RWPE2 (cell line): ENCODE results near the gene DENND1A.

Experiments used
- ATAC-seq: fragments of 200-7000 bp; cut with Tn5 transposase; 3 replicates; pipeline ENCODE4 v1.9.1; 2021; ENCODE audit warnings: low read depth
- DNase-seq: peaks from one replicate; pipeline ENCODE4 v3.0.0-alpha.2; 2020; ENCODE audit warnings: low spot score
- H3K27ac ChIP-seq: fragments of 450-650 bp; 2 replicates; pipeline ENCODE4 v1.5.1; 2017; ENCODE audit warnings: mild to moderate bottlenecking; ENCODE audit not compliant: poor library complexity, severe bottlenecking
- H3K27me3 ChIP-seq: fragments of 250-450 bp; sonication (Bioruptor Pico); 2 replicates; pipeline ENCODE4 v1.5.1; 2021; ENCODE audit warnings: mild to moderate bottlenecking, moderate library complexity; ENCODE audit not compliant: insufficient read depth, poor library complexity, severe bottlenecking
- H3K36me3 ChIP-seq: fragments of 250-450 bp; sonication (Bioruptor Pico); 2 replicates; pipeline ENCODE4 v1.5.1; 2020; ENCODE audit warnings: low read depth, mild to moderate bottlenecking, moderate library complexity
- H3K4me1 ChIP-seq: fragments of 250-450 bp; sonication (Bioruptor Pico); 2 replicates; pipeline ENCODE4 v1.5.1; 2021; ENCODE audit warnings: mild to moderate bottlenecking, moderate library complexity; ENCODE audit not compliant: insufficient read depth, poor library complexity, severe bottlenecking
- H3K4me3 ChIP-seq: fragments of 250-450 bp; sonication (Bioruptor Pico); 2 replicates; pipeline ENCODE4 v1.5.1; 2021; ENCODE audit warnings: mild to moderate bottlenecking, moderate library complexity; ENCODE audit not compliant: severe bottlenecking
- H3K9me3 ChIP-seq: fragments of 250-450 bp; sonication (Bioruptor Pico); 2 replicates; pipeline ENCODE4 v1.5.1; 2021; ENCODE audit warnings: mild to moderate bottlenecking, moderate library complexity; ENCODE audit not compliant: severe bottlenecking
- CTCF ChIP-seq: fragments of 450-650 bp; IDR thresholded peaks from one replicate; pipeline ENCODE4 v1.5.1; 2017; ENCODE audit warnings: mild to moderate bottlenecking, moderate library complexity; ENCODE audit not compliant: poor library complexity, severe bottlenecking

Gene DENND1A

GRCh38 chr9:123445981-123446610, 483.8 kb downstream of the DENND1A start:
- Histone ChIP-seq H3K27me3 (no peaks in the 10 kb centered on the region), H3K9me3 (no peaks in the 10 kb centered on the region), H3K27ac (no peak overlapping the region), H3K4me3 (no peak overlapping the region), H3K4me1 (no peaks in the 10 kb centered on the region), H3K36me3 (no peaks in the 10 kb centered on the region)
- DNase-seq (no peak), ATAC-seq (no peak)
- TF ChIP-seq CTCF: no peak

GRCh38 chr9:123445116-123445515, 484.8 kb downstream of the DENND1A start:
- Histone ChIP-seq H3K36me3 (no peaks in the 10 kb centered on the region), H3K27me3 (no peaks in the 10 kb centered on the region), H3K4me1 (no peaks in the 10 kb centered on the region), H3K27ac (no peak overlapping the region), H3K4me3 (no peak overlapping the region), H3K9me3 (no peaks in the 10 kb centered on the region)
- ATAC-seq (no peak), DNase-seq (no peak)
- TF ChIP-seq CTCF: no peak

- no peak overlapping the region for H3K4me3 ChIP-seq
- DNase-seq (no peak), ATAC-seq (no peak)
- no peak for TF ChIP-seq CTCF
- no peaks in the 10 kb centered on the region for H3K27me3 ChIP-seq
- H3K36me3 ChIP-seq: 0 out of 2 replicates have a peak, but pooled peaks cover 4% of the 10 kb centered on the region
- no peaks in the 10 kb centered on the region for H3K9me3 ChIP-seq
- H3K4me1 ChIP-seq: no peaks in the 10 kb centered on the region
- H3K27ac ChIP-seq: no peak overlapping the region
Observed at GRCh38 chr9:123441769-123442168, 488.2 kb downstream of the DENND1A start.

DNA sequence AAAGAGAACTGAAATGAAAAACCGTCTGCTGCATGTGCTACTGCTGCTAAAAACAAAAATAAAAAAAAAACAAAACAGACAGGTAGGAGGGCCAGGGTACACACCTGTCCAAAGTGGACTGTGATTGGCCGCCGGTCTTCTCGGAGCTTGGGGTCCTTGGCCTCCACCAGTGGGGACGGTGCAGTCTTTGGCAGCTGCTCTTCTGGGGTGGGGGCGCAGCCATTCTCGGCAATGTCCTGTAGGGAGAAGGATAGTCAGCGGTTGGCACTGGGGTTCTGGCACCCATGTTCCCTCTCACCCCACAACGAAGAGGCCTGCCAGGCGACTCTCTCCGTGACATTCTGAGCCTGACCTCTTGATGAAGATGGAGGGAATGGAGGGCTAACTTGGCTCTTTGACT, 489.7 kb downstream of the DENND1A start:
- no peak for TF ChIP-seq CTCF
- H3K27me3 ChIP-seq: no peaks in the 10 kb centered on the region
- H3K9me3 ChIP-seq: no peaks in the 10 kb centered on the region
- H3K4me1 ChIP-seq: no peaks in the 10 kb centered on the region
- DNase-seq (no peak), ATAC-seq (no peak)
- H3K27ac ChIP-seq: no peak overlapping the region
- H3K36me3 ChIP-seq: 0 out of 2 replicates have a peak, but pooled peaks cover 4% of the 10 kb centered on the region
- no peak overlapping the region for H3K4me3 ChIP-seq

GRCh38 chr9:123438821-123439220, 491.1 kb downstream of the DENND1A start:
- no peaks in the 10 kb centered on the region for H3K9me3 ChIP-seq
- DNase-seq: no peak
- no peak for ATAC-seq
- no peak for TF ChIP-seq CTCF
- no peaks in the 10 kb centered on the region for H3K4me1 ChIP-seq
- no peak overlapping the region for H3K27ac ChIP-seq
- H3K36me3 ChIP-seq: 0 out of 2 replicates have a peak, but pooled peaks cover 4% of the 10 kb centered on the region
- H3K4me3 ChIP-seq: no peak overlapping the region
- H3K27me3 ChIP-seq: no peaks in the 10 kb centered on the region
